Fibroblast of pulmonary artery (primary cell): ENCODE measurements around the gene METTL27.

ENCODE experiments used
- DNase-seq: peaks from one replicate; pipeline ENCODE4 v3.0.0-alpha.2; 2010; ENCODE audit warnings: low read depth
- H3K4me3 ChIP-seq: replicated peaks from 2 replicates; pipeline ENCODE4 v1.5.1; 2011; ENCODE audit warnings: low read depth, mild to moderate bottlenecking, control low read depth, low read length, moderate library complexity
- TF ChIP-seq, protein P1 (sequence below): IDR thresholded peaks from 2 replicates; pipeline ENCODE4 v1.5.1; 2011; ENCODE audit warnings: mild to moderate bottlenecking, control low read depth, low read length, inconsistent platforms; ENCODE audit errors: missing control alignments

Gene METTL27

DNA sequence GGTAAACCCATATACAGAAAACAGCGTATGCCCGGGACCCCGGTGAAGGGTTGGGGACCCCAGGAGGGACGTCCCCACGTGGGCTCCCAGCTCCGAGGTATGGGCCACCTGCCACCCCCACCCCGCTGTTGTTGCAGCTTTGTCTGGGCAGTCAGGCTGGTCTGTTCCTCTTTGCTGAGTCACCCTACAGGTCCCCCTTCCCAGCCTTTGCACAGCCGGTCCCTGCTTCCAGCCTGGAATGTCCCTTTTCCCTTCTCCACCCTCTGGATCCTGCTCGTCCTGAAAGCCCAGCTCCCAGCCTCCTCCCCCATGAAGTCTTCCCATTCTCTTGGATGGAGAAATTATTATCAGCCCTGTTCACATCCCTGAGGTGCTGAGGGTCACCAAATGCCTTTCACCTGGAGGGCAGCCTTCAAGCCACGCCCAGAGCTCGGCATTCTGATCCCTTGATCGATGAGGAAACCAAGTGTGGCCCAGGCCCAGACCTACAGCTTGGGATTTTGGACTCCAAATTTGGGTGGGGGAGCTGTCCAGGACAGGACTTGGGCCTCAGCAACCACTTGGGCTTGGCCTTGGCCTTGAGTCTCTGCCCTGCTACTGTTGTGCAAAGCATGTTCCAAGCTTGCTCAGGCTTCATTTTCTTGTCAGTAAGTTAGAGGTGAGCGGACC, 8.9 kb downstream of the METTL27 start:
- DNase-seq: no peak
- TF ChIP-seq, protein P1, sequence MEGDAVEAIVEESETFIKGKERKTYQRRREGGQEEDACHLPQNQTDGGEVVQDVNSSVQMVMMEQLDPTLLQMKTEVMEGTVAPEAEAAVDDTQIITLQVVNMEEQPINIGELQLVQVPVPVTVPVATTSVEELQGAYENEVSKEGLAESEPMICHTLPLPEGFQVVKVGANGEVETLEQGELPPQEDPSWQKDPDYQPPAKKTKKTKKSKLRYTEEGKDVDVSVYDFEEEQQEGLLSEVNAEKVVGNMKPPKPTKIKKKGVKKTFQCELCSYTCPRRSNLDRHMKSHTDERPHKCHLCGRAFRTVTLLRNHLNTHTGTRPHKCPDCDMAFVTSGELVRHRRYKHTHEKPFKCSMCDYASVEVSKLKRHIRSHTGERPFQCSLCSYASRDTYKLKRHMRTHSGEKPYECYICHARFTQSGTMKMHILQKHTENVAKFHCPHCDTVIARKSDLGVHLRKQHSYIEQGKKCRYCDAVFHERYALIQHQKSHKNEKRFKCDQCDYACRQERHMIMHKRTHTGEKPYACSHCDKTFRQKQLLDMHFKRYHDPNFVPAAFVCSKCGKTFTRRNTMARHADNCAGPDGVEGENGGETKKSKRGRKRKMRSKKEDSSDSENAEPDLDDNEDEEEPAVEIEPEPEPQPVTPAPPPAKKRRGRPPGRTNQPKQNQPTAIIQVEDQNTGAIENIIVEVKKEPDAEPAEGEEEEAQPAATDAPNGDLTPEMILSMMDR: no peak
- H3K4me3 ChIP-seq: no peak overlapping the region

DNA sequence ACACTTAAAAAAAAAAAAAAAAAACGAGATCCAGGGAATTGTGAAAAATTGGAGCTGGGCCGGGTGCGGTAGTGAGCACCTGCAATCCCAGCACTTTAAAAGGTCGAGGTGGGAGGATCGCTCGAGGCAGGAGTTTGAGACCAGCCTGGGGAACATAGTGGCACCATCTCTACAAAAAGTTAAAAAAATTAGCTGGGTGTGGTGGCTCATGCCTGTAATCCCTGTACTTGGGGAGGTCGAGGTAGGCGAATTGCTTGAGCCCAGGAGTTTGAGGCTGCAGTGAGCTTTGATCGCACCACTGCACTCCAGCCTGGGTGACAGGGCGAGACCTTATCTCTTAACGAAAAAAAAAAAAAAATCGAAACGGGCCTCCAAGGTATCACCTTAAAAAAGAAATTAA, 9.5 kb downstream of the METTL27 start:
- no peak overlapping the region for H3K4me3 ChIP-seq

DNA sequence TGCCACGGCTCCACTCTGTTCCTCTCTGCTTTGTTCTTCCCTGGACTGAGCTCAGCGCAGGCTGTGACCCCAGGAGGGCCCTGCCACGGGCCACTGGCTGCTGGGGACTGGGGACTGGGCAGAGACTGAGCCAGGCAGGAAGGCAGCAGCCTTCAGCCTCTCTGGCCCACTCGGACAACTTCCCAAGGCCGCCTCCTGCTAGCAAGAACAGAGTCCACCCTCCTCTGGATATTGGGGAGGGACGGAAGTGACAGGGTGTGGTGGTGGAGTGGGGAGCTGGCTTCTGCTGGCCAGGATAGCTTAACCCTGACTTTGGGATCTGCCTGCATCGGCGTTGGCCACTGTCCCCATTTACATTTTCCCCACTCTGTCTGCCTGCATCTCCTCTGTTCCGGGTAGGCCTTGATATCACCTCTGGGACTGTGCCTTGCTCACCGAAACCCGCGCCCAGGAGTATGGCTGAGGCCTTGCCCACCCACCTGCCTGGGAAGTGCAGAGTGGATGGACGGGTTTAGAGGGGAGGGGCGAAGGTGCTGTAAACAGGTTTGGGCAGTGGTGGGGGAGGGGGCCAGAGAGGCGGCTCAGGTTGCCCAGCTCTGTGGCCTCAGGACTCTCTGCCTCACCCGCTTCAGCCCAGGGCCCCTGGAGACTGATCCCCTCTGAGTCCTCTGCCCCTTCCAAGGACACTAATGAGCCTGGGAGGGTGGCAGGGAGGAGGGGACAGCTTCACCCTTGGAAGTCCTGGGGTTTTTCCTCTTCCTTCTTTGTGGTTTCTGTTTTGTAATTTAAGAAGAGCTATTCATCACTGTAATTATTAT, 10.3 kb downstream of the METTL27 start:
- no peak overlapping the region for H3K4me3 ChIP-seq
- no peak for DNase-seq
- TF ChIP-seq, protein P1: no peak

More for the DNA sequence above, 9.5 kb downstream of the METTL27 start:
- no peak for DNase-seq
- TF ChIP-seq, protein P1: no peak

DNA sequence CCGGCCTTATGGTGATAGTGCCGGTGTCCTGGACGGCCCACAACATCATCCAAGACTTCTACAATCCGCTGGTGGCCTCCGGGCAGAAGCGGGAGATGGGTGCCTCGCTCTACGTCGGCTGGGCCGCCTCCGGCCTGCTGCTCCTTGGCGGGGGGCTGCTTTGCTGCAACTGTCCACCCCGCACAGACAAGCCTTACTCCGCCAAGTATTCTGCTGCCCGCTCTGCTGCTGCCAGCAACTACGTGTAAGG, 10.8 kb downstream of the METTL27 start:
- DNase-seq: no peak
- TF ChIP-seq, protein P1: no peak
- no peak overlapping the region for H3K4me3 ChIP-seq

DNA sequence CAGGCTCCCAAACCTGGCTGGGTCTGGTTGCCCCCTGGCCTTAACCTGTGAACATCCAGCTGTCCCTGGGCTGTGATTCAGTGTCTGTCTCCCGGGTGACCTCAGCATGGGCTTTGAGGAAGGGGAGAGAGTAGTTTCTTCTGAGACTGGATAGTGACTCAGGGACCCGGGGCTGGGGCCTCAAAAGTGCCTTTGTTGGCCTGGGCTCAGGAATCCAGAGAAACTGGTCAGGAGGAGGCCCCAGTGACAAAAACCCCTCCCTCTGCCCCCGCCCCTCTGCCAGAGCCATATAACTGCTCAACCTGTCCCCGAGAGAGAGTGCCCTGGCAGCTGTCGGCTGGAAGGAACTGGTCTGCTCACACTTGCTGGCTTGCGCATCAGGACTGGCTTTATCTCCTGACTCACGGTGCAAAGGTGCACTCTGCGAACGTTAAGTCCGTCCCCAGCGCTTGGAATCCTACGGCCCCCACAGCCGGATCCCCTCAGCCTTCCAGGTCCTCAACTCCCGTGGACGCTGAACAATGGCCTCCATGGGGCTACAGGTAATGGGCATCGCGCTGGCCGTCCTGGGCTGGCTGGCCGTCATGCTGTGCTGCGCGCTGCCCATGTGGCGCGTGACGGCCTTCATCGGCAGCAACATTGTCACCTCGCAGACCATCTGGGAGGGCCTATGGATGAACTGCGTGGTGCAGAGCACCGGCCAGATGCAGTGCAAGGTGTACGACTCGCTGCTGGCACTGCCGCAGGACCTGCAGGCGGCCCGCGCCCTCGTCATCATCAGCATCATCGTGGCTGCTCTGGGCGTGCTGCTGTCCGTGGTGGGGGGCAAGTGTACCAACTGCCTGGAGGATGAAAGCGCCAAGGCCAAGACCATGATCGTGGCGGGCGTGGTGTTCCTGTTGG, 11.4 kb downstream of the METTL27 start, which contains the start of gene CLDN4:
TSS of gene CLDN4 (plus strand) at position 316 of the 903 bp plus-strand sequence. CDS start at position 522, 206 bp downstream.
- TF ChIP-seq, protein P1: no peak
- DNase-seq: no peak
- no peak within 1 kb of the TSS for H3K4me3 ChIP-seq

DNA sequence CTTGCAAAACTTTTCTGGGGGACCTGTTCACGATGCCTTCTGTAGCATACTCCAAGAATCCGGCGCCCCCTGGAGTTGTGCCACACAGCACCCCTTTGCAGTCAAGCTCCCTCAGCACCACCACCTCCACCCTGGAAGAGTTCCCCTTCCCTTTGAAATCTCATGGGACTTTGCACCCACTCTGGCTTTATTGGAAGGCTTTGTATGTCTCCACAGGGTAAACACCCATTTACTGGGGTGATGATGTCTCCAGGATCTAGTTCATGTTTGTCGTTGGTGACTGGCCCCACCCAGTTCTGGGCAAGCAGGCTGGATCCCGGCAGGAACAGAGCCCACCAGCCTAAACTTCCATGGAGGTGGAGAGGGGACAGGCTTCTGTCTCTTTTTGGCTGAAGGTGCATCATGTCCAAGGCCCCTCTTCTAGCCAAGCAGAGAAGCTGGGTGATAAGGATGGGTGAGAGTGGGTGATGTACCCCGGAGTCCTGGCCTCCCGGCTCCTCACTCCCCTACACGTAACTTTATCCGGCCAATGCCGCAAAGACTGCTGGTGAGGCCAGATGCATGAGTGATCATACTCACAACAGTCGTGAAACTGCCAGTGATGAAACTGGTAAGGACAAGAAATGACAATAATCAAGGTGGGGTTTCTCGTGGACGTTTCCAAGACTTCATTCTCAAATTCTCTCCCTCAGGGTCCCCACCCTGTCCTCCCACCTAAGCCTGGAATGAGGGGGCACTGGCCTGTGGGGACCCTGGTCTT, 12.2 kb downstream of the METTL27 start:
- TF ChIP-seq, protein P1: no peak
- no peak overlapping the region for H3K4me3 ChIP-seq
- no peak for DNase-seq
